WTC11 (cell line): ENCODE measurements around the gene DONSON. TPM values are rescaled to one million over a fixed set of nuclear protein-coding genes. Genes with fewer than 3 reads are reported as not detected.

Experiments used
- ATAC-seq: fragments of 200-7000 bp; cut with Tn5 transposase; 2 replicates; pipeline ENCODE4 v1.10.0; 2021; ENCODE audit warnings: mild to moderate bottlenecking, moderate library complexity
- CTCF ChIA-PET: fragments of 300-600 bp; sonication (Branson Sonifier 250); formaldehyde crosslinking; loops from one replicate; lab custom pipeline; 2021; ENCODE audit warnings: antibody characterized with exemption; lab: Charles Lee
- POLR2A ChIA-PET: fragments of 350-600 bp; sonication (Branson Sonifier 250); formaldehyde crosslinking; loops from one replicate; lab custom pipeline; 2021; ENCODE audit warnings: antibody characterized with exemption; lab: Charles Lee
- DNase-seq: peaks from one replicate; pipeline ENCODE4 v3.0.0; 2021; ENCODE audit warnings: low spot score
- H3K27ac Mint-ChIP-seq: 2 replicates; pipeline ENCODE4 v1.8.0; 2021; ENCODE audit warnings: mixed read lengths
- H3K27me3 Mint-ChIP-seq: 2 replicates; pipeline ENCODE4 v1.8.0; 2021; ENCODE audit warnings: low read depth, mild to moderate bottlenecking, moderate library complexity, mixed read lengths
- H3K36me3 Mint-ChIP-seq: 2 replicates; pipeline ENCODE4 v1.8.0; 2021; ENCODE audit warnings: mixed read lengths
- H3K4me1 Mint-ChIP-seq: 2 replicates; pipeline ENCODE4 v1.8.0; 2022; ENCODE audit warnings: mixed read lengths
- H3K4me3 Mint-ChIP-seq: 2 replicates; pipeline ENCODE4 v1.8.0; 2021; ENCODE audit warnings: mild to moderate bottlenecking, moderate library complexity, mixed read lengths
- H3K9me3 Mint-ChIP-seq: 2 replicates; pipeline ENCODE4 v1.8.0; 2021; ENCODE audit warnings: mixed read lengths
- ATF1 ChIP-seq: sonication (generic); formaldehyde crosslinking; IDR thresholded peaks from 2 replicates; pipeline ENCODE4 v1.8.1; 2023; ENCODE audit warnings: mild to moderate bottlenecking, moderate library complexity, missing genetic modification reagents
- CREB1 ChIP-seq: sonication (generic); formaldehyde crosslinking; IDR thresholded peaks from 2 replicates; pipeline ENCODE4 v1.8.0; 2023; ENCODE audit warnings: mild to moderate bottlenecking, missing genetic modification reagents
- ESRRA ChIP-seq: sonication (generic); formaldehyde crosslinking; IDR thresholded peaks from 2 replicates; pipeline ENCODE4 v1.8.1; 2022; ENCODE audit warnings: mild to moderate bottlenecking, missing genetic modification reagents, borderline replicate concordance
- FOXK1 ChIP-seq: sonication (generic); formaldehyde crosslinking; IDR thresholded peaks from 2 replicates; pipeline ENCODE4 v1.8.0; 2022; ENCODE audit warnings: mild to moderate bottlenecking, moderate library complexity, missing genetic modification reagents
- GABPB1 ChIP-seq: sonication (generic); formaldehyde crosslinking; IDR thresholded peaks from 2 replicates; pipeline ENCODE4 v1.8.1; 2023; ENCODE audit warnings: mild to moderate bottlenecking, missing genetic modification reagents
- JUN ChIP-seq: sonication (generic); formaldehyde crosslinking; IDR thresholded peaks from 2 replicates; pipeline ENCODE4 v1.8.0; 2023; ENCODE audit warnings: mild to moderate bottlenecking, missing genetic modification reagents
- KAT7 ChIP-seq: sonication (generic); formaldehyde crosslinking; IDR thresholded peaks from 2 replicates; pipeline ENCODE4 v1.8.1; 2023; ENCODE audit warnings: missing genetic modification reagents, mild to moderate bottlenecking, borderline replicate concordance
- NFYB ChIP-seq: sonication (generic); formaldehyde crosslinking; conservative IDR thresholded peaks from 2 replicates; pipeline ENCODE4 v1.8.0; 2022; ENCODE audit warnings: low read depth, missing genetic modification reagents
- NR1H2 ChIP-seq: sonication (generic); formaldehyde crosslinking; IDR thresholded peaks from 2 replicates; pipeline ENCODE4 v1.9.0; 2021; ENCODE audit warnings: mild to moderate bottlenecking, moderate library complexity, missing genetic modification reagents
- PREB ChIP-seq: sonication (generic); formaldehyde crosslinking; IDR thresholded peaks from 2 replicates; pipeline ENCODE4 v1.8.1; 2022; ENCODE audit warnings: mild to moderate bottlenecking, missing genetic modification reagents, moderate library complexity, borderline replicate concordance
- SMAD3 ChIP-seq: sonication (generic); formaldehyde crosslinking; IDR thresholded peaks from 2 replicates; pipeline ENCODE4 v1.8.0; 2022; ENCODE audit warnings: missing genetic modification reagents, mild to moderate bottlenecking, borderline replicate concordance
- SMAD4 ChIP-seq: sonication (generic); formaldehyde crosslinking; IDR thresholded peaks from 2 replicates; pipeline ENCODE4 v1.8.0; 2022; ENCODE audit warnings: mild to moderate bottlenecking, missing genetic modification reagents
- SOX15 ChIP-seq: fragments of 250-450 bp; sonication (Bioruptor Pico); IDR thresholded peaks from 2 replicates; pipeline ENCODE4 v1.9.0; 2021; ENCODE audit warnings: mild to moderate bottlenecking
- SP1 ChIP-seq: sonication (generic); formaldehyde crosslinking; conservative IDR thresholded peaks from 2 replicates; pipeline ENCODE4 v1.8.1; 2022; ENCODE audit warnings: missing genetic modification reagents
- USF2 ChIP-seq: sonication (generic); formaldehyde crosslinking; IDR thresholded peaks from 2 replicates; pipeline ENCODE4 v1.8.1; 2023; ENCODE audit warnings: mild to moderate bottlenecking, missing genetic modification reagents, moderate library complexity
- ZBTB43 ChIP-seq: sonication (generic); formaldehyde crosslinking; IDR thresholded peaks from 2 replicates; pipeline ENCODE4 v1.8.1; 2023; ENCODE audit warnings: mild to moderate bottlenecking, missing genetic modification reagents
- ZNF121 ChIP-seq: sonication (generic); formaldehyde crosslinking; IDR thresholded peaks from 2 replicates; pipeline ENCODE4 v1.8.0; 2023; ENCODE audit warnings: missing genetic modification reagents
- ZNF219 ChIP-seq: sonication (generic); formaldehyde crosslinking; IDR thresholded peaks from 2 replicates; pipeline ENCODE4 v1.8.0; 2023; ENCODE audit warnings: missing genetic modification reagents, mild to moderate bottlenecking, borderline replicate concordance
- ZNF232 ChIP-seq: sonication (generic); formaldehyde crosslinking; IDR thresholded peaks from 2 replicates; pipeline ENCODE4 v1.8.0; 2022; ENCODE audit warnings: mild to moderate bottlenecking, missing genetic modification reagents
- ZNF281 ChIP-seq: sonication (generic); formaldehyde crosslinking; IDR thresholded peaks from 2 replicates; pipeline ENCODE4 v1.8.0; 2023; ENCODE audit warnings: mild to moderate bottlenecking, missing genetic modification reagents
- ZNF416 ChIP-seq: fragments of 250-450 bp; sonication (Bioruptor Pico); IDR thresholded peaks from 2 replicates; pipeline ENCODE4 v1.9.0; 2021; ENCODE audit warnings: mild to moderate bottlenecking, inconsistent platforms
- ZSCAN18 ChIP-seq: fragments of 250-450 bp; sonication (Bioruptor Pico); IDR thresholded peaks from 2 replicates; pipeline ENCODE4 v2.1.2; 2022; ENCODE audit warnings: mild to moderate bottlenecking, moderate library complexity
- total RNA-seq: library from RNA; stranded (reverse); gene quantifications from 3 replicates; pipeline ENCODE4 v1.2.3, GENCODE V29; 2021
- TF ChIP-seq, protein P1 (sequence below): sonication (generic); formaldehyde crosslinking; IDR thresholded peaks from 2 replicates; pipeline ENCODE4 v1.8.0; 2022; ENCODE audit warnings: missing genetic modification reagents
- TF ChIP-seq, protein P2 (sequence below): sonication (generic); formaldehyde crosslinking; IDR thresholded peaks from 2 replicates; pipeline ENCODE4 v1.8.1; 2023; ENCODE audit warnings: mild to moderate bottlenecking, missing genetic modification reagents, moderate library complexity

The DONSON gene
- total RNA-seq, 1 experiment from 2014 or later, result 32.2 TPM

DNA sequence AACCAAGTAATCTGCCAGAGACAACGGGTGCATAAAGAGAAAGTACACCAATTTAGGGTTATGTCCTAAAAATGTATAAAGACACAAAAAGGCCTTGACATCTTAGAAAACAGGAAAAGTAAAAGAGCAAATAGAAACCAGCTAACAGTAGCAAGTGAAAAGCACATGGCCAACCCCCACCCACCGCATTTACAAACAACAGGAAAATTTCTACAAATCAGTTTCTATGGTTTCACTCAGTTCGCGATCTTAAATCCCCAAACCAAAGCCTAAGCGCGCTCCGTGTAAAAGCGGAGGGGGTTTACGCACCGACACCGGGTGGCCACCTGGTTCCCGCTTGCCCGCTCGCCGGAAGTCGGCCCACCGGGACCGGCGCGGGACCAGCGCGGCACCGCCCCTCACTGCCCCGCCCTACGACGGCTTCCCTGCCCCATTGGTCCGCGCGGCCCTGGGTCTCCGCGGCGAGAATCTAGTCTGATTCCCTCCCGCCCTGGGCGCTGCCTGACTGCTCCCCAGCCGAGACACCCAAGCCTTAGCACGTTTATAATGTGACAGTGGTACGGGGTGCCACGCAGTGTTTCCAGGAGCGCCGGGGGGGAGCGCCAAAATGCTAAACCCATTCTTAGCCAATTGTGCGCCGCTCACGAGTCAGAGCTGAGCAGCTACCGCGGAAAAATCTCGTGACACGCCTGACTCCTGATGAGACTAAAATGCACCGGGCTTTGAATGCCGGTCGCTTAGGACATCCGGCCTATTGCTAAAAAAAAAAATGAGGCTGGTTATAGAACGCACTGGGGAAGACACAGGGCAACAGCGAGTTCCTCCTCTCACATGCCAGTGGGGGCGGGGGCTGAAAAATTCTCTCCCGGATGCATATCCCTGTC, 46.5 kb downstream of the DONSON start, which contains the start of gene GART (continued):
- TF ChIP-seq NR1H2 (no peak), SMAD4 (CRISPR knock-in tag) (no peak), KAT7 (CRISPR knock-in tag) (0 out of 2 replicates have a peak, but pooled peaks have one; percentile 55), SMAD3 (0 out of 2 replicates have a peak, but pooled peaks have one; percentile 23), ATF1 (no peak), ZNF416 (CRISPR knock-in tag) (no peak), ZNF121 (no peak), SP1 (CRISPR knock-in tag) (peak; percentile 81; the same call in 1 of the 2 replicates), JUN (no peak), NFYB (CRISPR knock-in tag) (peak; percentile 55; the same call in 1 of the 2 replicates), ZNF281 (CRISPR knock-in tag) (no peak), SOX15 (CRISPR knock-in tag) (no peak), CREB1 (CRISPR knock-in tag) (peak; percentile 53; the same call in 1 of the 2 replicates)
- TF ChIP-seq, protein P1, sequence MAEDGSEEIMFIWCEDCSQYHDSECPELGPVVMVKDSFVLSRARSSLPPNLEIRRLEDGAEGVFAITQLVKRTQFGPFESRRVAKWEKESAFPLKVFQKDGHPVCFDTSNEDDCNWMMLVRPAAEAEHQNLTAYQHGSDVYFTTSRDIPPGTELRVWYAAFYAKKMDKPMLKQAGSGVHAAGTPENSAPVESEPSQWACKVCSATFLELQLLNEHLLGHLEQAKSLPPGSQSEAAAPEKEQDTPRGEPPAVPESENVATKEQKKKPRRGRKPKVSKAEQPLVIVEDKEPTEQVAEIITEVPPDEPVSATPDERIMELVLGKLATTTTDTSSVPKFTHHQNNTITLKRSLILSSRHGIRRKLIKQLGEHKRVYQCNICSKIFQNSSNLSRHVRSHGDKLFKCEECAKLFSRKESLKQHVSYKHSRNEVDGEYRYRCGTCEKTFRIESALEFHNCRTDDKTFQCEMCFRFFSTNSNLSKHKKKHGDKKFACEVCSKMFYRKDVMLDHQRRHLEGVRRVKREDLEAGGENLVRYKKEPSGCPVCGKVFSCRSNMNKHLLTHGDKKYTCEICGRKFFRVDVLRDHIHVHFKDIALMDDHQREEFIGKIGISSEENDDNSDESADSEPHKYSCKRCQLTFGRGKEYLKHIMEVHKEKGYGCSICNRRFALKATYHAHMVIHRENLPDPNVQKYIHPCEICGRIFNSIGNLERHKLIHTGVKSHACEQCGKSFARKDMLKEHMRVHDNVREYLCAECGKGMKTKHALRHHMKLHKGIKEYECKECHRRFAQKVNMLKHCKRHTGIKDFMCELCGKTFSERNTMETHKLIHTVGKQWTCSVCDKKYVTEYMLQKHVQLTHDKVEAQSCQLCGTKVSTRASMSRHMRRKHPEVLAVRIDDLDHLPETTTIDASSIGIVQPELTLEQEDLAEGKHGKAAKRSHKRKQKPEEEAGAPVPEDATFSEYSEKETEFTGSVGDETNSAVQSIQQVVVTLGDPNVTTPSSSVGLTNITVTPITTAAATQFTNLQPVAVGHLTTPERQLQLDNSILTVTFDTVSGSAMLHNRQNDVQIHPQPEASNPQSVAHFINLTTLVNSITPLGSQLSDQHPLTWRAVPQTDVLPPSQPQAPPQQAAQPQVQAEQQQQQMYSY (CRISPR knock-in tag), result no peak
- TF ChIP-seq, protein P2, sequence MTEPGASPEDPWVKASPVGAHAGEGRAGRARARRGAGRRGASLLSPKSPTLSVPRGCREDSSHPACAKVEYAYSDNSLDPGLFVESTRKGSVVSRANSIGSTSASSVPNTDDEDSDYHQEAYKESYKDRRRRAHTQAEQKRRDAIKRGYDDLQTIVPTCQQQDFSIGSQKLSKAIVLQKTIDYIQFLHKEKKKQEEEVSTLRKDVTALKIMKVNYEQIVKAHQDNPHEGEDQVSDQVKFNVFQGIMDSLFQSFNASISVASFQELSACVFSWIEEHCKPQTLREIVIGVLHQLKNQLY (CRISPR knock-in tag), result no peak

DNA sequence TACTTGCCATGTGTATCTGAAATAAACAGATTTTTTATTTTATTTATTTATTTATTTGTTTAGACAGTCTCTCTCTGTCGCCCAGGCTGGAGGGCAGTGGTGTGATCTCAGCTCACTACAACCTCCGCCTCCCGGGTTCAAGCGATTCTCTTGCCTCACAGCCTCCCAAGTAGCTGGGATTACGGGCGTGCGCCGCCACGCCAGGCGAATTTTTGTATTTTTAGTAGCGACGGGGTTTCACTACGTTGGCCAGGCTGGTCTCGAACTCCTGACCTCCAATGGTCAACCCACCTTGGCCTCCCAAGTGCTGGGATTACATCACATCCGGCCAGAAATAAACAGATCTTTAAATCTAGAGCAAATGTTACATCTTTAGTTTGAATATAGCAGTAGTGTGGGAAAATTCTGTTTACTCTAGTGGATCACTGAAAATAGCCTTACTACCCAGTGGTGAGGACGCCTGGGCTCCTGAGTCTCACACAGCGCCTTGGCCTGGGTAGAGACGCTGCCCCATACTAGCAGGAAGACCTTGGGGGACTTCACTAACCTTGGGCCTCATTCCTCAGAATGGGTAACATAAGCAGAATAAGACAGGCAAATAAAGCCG, 47.3 kb downstream of the DONSON start:
- Mint-ChIP-seq H3K4me1 (peaks cover 22% of the 10 kb centered on the region), H3K36me3 (peaks cover 46% of the 10 kb centered on the region), H3K27ac (peak overlapping the region; percentile 100), H3K4me3 (peak overlapping the region; percentile 99), H3K9me3 (peaks cover 6% of the 10 kb centered on the region), H3K27me3 (no peaks in the 10 kb centered on the region)
- DNase-seq (no peak), ATAC-seq (no peak)
- ChIA-PET CTCF (interaction anchor here (1.5 kb wide), 1 partner anchor 65 kb away, joined by 5 read pairs; no protein-coding TSS in a partner anchor), POLR2A (interaction anchor here (1.2 kb wide), 1 partner anchor 48 kb away, joined by 3 read pairs; no protein-coding TSS in a partner anchor)
- TF ChIP-seq FOXK1 (no peak), ZNF121 (peak; percentile 84; the same call in 1 of the 2 replicates), ATF1 (no peak), USF2 (no peak), GABPB1 (CRISPR knock-in tag) (peak; percentile 73), ZBTB43 (CRISPR knock-in tag) (no peak), ZSCAN18 (no peak), ESRRA (no peak), PREB (CRISPR knock-in tag) (no peak), ZNF219 (CRISPR knock-in tag) (no peak), ZNF232 (CRISPR knock-in tag) (no peak)
